Fibroblast of the aortic adventitia (primary cell): ENCODE data around the gene LRP1B. TPM values are rescaled to one million over a fixed set of nuclear protein-coding genes. Genes with fewer than 3 reads are reported as not detected.
"Not testable (repeated sequence)": the region's sequence is repeated elsewhere in the genome, so short reads cannot be mapped to it uniquely, and the experiment has no call there.

Experiments used
- DNase-seq: peaks from one replicate; pipeline ENCODE4 v3.0.0-alpha.2; 2010; ENCODE audit warnings: low read depth
- H3K4me3 ChIP-seq: 2 replicates; pipeline ENCODE4 v1.5.1; 2011; ENCODE audit warnings: low read depth, mild to moderate bottlenecking, control low read depth, low read length, moderate library complexity
- total RNA-seq: library from RNA; depleted of rRNA; stranded (reverse); fragments of >200 nt; gene quantifications from 2 replicates; pipeline ENCODE4 v1.2.3, GENCODE V29; 2012; ENCODE audit warnings: low replicate concordance
- TF ChIP-seq, protein P1 (sequence below): IDR thresholded peaks from 2 replicates; pipeline ENCODE4 v1.5.1; 2011; ENCODE audit warnings: mild to moderate bottlenecking, low read length, control low read depth, inconsistent platforms; ENCODE audit not compliant: insufficient read depth

The LRP1B gene
- total RNA-seq, 1 donor = 0.36 TPM

DNA sequence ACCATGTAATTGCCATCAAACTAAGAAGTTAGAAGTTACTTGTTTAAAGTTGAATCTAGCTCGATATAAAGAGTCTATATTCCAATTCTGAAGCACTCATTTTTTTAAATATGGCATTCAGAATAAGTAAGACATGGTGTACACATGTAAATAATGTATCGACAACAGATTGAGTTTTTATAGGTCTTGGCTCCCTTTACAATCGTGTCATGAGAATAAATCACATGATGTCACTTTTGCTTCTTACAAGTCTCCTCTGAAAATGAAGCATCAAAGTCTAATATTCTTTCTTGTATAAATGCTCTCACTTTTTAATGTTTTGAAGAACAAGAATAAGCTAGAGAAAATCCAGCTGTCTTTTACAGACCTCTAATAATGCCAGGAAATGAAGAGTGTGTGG, 33.1 kb downstream of the LRP1B start:
- TF ChIP-seq, protein P1, sequence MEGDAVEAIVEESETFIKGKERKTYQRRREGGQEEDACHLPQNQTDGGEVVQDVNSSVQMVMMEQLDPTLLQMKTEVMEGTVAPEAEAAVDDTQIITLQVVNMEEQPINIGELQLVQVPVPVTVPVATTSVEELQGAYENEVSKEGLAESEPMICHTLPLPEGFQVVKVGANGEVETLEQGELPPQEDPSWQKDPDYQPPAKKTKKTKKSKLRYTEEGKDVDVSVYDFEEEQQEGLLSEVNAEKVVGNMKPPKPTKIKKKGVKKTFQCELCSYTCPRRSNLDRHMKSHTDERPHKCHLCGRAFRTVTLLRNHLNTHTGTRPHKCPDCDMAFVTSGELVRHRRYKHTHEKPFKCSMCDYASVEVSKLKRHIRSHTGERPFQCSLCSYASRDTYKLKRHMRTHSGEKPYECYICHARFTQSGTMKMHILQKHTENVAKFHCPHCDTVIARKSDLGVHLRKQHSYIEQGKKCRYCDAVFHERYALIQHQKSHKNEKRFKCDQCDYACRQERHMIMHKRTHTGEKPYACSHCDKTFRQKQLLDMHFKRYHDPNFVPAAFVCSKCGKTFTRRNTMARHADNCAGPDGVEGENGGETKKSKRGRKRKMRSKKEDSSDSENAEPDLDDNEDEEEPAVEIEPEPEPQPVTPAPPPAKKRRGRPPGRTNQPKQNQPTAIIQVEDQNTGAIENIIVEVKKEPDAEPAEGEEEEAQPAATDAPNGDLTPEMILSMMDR = no peak
- DNase-seq = no peak
- H3K4me3 ChIP-seq = no peak overlapping the region

DNA sequence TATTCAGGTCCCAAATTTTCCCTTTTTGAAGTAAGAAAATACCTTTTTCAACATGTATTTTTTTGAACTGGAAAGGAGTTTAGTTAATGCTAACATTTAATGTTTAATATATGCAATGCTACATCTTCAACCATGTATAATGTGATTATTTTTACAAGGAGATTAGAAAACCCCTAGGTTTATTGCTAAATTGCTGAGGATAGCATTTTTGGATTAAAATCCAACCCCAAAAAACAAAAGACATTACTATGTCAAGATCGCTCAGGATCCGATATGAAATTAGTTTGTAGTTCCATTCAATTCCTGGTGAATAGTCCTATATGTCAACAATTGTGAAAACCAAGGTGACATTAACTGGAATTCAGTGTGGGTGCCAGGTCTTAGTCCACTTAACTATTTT, 35.2 kb downstream of the LRP1B start:
- TF ChIP-seq, protein P1 = no peak

DNA sequence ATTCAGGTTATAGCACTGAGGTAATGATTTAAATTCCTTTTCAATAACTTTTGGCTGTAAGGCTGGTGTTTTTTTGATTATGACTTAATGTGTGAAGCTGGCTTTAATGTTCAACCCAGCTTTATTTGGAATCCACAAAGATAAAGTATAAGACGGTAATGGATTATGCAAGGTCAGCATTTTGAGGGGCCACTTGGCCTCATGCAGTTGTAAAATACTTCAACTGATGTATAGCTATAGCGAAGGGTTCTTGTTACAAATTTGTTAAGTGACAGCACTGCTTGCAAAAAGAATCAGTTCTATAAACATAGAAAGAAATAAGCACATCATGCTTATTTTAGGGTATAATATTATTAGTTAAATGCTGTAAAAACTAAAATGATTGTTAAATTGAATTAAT, 36.6 kb downstream of the LRP1B start:
- H3K4me3 ChIP-seq = no peak overlapping the region
- TF ChIP-seq, protein P1 = no peak
- no peak for DNase-seq

More for the DNA sequence above, 35.2 kb downstream of the LRP1B start:
- no peak overlapping the region for H3K4me3 ChIP-seq
- DNase-seq = no peak

DNA sequence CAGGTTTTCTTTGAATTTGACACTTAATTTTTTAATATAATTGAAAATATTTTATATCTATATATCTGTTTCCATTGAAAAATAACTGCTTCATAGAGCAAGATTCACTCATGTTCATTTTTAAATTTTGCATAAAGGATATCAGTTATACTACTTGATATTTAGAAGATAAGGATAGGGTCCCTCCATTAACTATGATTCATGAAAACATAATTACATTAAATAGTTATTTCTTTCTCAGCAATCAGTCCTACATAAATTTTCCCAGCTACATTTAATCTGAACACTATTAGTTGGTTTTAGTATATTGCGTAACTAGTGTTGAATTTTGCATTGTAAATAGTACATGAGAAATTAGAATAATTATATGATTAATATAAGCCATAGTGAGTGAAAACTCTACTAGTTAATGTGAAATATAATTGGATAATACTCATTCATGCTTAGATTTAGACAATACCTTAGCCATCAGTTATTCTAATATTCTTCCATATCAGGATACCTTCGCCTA, 42.7 kb downstream of the LRP1B start:
- no peak overlapping the region for H3K4me3 ChIP-seq
- TF ChIP-seq, protein P1 = no peak
- no peak for DNase-seq

DNA sequence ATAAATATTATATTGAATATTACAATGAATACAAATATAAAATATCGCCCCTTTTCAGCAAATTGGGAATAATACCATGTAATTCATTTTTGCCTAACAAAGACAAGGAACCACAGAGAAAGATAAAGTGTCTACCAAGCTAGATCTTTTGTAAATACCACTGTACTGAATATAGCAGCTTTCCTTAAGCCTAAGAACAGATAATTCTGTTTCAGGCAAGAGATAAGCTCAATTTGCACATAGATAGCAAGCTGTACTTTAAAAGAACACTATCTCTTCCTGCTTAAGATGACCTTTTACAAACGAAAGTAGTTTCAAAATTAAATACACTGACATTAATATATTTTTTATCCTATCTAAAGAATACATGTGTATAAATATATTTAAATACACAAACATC, 43.2 kb downstream of the LRP1B start:
- not testable (repeated sequence) for DNase-seq, H3K4me3 ChIP-seq

DNA sequence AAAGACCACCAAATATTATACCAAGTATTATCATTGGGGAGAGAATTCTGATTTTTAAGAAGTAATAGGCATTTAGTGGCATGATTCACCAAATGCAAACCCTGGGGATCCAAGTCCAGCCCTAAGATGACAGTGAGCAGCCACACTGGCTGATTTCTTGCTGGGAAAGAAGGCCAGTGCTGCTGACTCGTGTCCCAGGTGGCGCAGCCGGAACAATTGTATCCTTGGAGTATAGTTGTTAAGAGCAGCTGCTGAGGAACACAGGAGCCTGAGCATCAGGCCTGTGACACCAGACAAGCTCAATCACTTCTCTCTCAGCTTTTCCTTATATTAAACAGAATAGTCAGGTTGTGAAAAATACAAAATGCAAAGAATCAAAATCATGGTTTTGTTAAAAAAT, 48.4 kb downstream of the LRP1B start:
- no peak overlapping the region for H3K4me3 ChIP-seq
- no peak for DNase-seq

DNA sequence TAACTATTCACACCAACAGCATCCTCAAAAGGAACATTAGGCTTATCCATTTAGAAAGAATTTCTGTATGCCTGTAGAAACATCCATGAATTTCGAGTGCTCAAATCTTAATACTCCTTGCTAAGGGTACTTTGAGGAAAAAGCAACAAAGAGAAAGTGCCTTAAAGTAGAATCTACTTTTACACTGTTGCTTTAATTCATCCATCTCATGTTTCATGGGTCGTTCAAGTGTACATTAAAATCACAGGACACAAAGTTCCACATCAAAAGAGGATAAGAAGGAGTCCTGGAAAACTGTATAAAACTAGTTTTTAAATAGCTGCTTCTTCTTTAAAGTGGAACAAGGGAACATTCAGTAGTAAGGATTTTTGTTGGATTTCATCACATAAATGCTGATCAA, 54.5 kb downstream of the LRP1B start:
- DNase-seq = no peak
- TF ChIP-seq, protein P1 = no peak
- H3K4me3 ChIP-seq = no peak overlapping the region

More for the DNA sequence above, 48.4 kb downstream of the LRP1B start:
- TF ChIP-seq, protein P1 = no peak
